A673 (cell line): Measurements from ENCODE around the gene CDC42EP5.
A peak's percentile ranks its signal among the peaks of the same experiment; 100 is the strongest.

ENCODE experiments used
- EZH2 ChIP-seq: fragments of 200-600 bp; sonication (generic); IDR thresholded peaks from 2 replicates; pipeline ENCODE4 v1.6.1; 2017; ENCODE audit warnings: borderline replicate concordance, low read depth, mild to moderate bottlenecking, mixed read lengths, antibody characterized with exemption, low read length; ENCODE audit not compliant: poor library complexity, severe bottlenecking
- TF ChIP-seq, protein P1 (sequence below): fragments of 300-800, 200-600 bp; sonication (generic); conservative IDR thresholded peaks from 2 replicates; pipeline ENCODE4 v1.5.1; 2017; ENCODE audit warnings: low read depth, mild to moderate bottlenecking, antibody characterized with exemption, low read length, moderate library complexity, mixed read lengths

DNA sequence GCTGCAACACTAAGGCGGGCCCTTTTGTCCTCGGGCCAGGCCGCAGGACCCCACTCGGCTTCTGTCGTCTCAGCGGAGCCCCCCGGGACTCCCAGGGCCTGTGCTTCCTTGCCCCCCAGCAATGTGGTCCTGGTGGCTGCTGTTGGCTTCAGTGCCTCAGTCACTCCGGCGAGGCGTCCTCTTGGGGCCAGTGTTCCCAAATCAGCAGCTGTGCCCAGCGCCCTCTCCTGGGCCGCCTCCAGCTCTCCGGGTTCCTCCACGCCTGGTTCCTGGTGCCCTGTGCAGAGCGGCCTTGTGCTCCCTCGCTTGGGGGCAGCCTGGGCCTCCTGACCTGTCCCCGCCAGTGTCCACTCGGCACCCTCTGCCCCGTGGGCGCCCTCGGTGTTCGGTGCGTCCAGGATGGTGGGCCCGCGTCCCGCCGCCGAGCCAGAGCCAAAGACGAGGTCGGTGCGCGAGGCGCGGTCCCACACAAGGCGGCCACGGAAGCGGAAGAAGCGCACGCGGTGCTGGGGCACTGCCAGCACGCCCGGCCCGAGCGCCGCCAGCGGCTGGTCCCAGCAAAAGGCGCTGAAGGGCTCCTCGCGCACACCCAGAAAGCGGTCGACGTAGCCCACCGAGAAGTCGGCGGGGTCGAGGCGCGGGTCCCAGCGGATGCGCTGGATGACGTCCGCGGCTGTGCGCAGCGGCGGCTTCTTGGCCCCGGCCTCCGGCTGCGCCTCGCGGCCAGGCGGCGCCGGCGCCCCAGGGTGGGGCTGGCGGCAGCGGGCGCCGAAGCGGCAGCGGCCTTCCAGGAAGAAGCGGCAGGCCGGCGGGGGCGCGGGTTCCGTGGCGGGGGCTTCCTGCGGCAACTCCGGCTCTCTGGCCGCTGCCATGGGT lies 10.2 kb downstream of the CDC42EP5 start:
- TF ChIP-seq, protein P1, sequence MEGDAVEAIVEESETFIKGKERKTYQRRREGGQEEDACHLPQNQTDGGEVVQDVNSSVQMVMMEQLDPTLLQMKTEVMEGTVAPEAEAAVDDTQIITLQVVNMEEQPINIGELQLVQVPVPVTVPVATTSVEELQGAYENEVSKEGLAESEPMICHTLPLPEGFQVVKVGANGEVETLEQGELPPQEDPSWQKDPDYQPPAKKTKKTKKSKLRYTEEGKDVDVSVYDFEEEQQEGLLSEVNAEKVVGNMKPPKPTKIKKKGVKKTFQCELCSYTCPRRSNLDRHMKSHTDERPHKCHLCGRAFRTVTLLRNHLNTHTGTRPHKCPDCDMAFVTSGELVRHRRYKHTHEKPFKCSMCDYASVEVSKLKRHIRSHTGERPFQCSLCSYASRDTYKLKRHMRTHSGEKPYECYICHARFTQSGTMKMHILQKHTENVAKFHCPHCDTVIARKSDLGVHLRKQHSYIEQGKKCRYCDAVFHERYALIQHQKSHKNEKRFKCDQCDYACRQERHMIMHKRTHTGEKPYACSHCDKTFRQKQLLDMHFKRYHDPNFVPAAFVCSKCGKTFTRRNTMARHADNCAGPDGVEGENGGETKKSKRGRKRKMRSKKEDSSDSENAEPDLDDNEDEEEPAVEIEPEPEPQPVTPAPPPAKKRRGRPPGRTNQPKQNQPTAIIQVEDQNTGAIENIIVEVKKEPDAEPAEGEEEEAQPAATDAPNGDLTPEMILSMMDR = peak; percentile 69
- no peak for TF ChIP-seq EZH2
